ENCODE results near the gene MRGPRG.

Gene MRGPRG

GRCh38 chr11:3232956-3233355, 14.3 kb upstream of the MRGPRG start:
- Histone ChIP-seq H3K27ac (ENCODE audit: insufficient read depth, low read length, poor library complexity, severe bottlenecking) (no peak overlapping the region), H3K27me3 (replicated peaks; ENCODE audit: control insufficient read depth, insufficient read depth, low read length, poor library complexity, severe bottlenecking) (no peaks in the 10 kb centered on the region), H3K4me1 (ENCODE audit: control insufficient read depth, insufficient read depth, low read length, poor library complexity, severe bottlenecking) (no peaks in the 10 kb centered on the region), H3K9me3 (ENCODE audit: control insufficient read depth, low read length) (no peaks in the 10 kb centered on the region), H3K4me3 (ENCODE audit: insufficient read depth, low read depth, low read length, poor library complexity, severe bottlenecking) (no peak overlapping the region), H3K36me3 (ENCODE audit: control insufficient read depth, insufficient read depth, low read length) (no peaks in the 10 kb centered on the region)
- no peak for DNase-seq

DNA sequence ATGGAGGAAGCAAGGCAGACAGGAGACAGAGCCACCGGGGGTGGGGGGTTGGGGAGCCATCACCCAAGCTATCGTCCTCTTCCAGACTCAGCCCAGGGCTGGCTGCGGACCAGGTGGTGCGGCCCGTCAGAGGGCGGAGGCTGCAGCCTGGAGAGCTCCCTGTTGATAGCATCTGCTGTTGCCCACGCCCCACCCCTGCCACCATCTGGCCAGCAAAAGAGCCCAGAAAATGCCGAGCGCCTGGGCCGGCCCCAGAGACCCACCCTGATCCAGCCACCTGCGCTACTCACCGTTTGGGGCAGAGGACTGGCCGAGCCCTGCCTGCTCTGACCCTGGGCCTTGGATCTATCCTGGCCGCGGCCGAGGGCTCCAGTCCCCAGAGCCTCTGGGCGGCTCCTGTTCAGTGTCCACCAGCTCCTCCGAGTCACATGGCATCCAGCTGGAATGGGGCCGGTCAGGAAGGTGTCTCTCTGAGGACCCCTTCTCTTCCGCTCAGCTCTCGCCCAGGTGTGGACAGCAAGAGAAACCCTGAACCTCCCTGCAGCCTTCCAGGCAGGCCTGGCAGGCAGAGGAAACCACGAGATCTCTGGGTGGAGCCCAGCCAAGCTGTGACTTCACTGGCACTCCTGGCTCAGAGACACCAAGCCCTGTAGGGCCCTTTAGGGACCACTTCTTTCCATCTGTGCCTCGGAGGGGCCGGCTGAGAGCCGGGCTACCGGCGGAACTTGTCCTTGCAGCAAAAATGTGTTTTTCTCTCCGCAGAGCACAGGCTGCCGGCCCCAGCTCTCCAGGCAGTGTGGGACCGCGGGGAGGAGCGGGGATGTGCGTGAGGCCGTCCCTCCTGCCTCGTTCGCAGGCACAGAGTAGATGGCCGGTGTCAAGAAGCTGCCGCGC, 13.5 kb upstream of the MRGPRG start, which contains the start of gene MRGPRE:
TSS of gene MRGPRE (minus strand) at position 567 of the 894 bp plus-strand sequence. CDS start 3,618 bp downstream, outside the sequence.
- Histone ChIP-seq H3K27ac (ENCODE audit: insufficient read depth, low read length, poor library complexity, severe bottlenecking) (no peak within 1 kb of the TSS), H3K27me3 (replicated peaks; ENCODE audit: control insufficient read depth, insufficient read depth, low read length, poor library complexity, severe bottlenecking) (no peaks in the 10 kb centered on the region), H3K36me3 (ENCODE audit: control insufficient read depth, insufficient read depth, low read length) (no peaks in the 10 kb centered on the region), H3K4me1 (ENCODE audit: control insufficient read depth, insufficient read depth, low read length, poor library complexity, severe bottlenecking) (no peaks in the 10 kb centered on the region), H3K9me3 (ENCODE audit: control insufficient read depth, low read length) (no peaks in the 10 kb centered on the region), H3K4me3 (ENCODE audit: insufficient read depth, low read depth, low read length, poor library complexity, severe bottlenecking) (no peak within 1 kb of the TSS)
- DNase-seq, result no peak

- no peaks in the 10 kb centered on the region for H3K9me3 ChIP-seq (ENCODE audit: control insufficient read depth, low read length)
- DNase-seq, result no peak
- H3K27me3 ChIP-seq (replicated peaks; ENCODE audit: control insufficient read depth, insufficient read depth, low read length, poor library complexity, severe bottlenecking), result no peaks in the 10 kb centered on the region
- no peaks in the 10 kb centered on the region for H3K4me1 ChIP-seq (ENCODE audit: control insufficient read depth, insufficient read depth, low read length, poor library complexity, severe bottlenecking)
- no peak overlapping the region for H3K4me3 ChIP-seq (ENCODE audit: insufficient read depth, low read depth, low read length, poor library complexity, severe bottlenecking)
- H3K27ac ChIP-seq (ENCODE audit: insufficient read depth, low read length, poor library complexity, severe bottlenecking), result no peak overlapping the region
- no peaks in the 10 kb centered on the region for H3K36me3 ChIP-seq (ENCODE audit: control insufficient read depth, insufficient read depth, low read length)
Measured at GRCh38 chr11:3231550-3231850, 12.9 kb upstream of the MRGPRG start.

DNA sequence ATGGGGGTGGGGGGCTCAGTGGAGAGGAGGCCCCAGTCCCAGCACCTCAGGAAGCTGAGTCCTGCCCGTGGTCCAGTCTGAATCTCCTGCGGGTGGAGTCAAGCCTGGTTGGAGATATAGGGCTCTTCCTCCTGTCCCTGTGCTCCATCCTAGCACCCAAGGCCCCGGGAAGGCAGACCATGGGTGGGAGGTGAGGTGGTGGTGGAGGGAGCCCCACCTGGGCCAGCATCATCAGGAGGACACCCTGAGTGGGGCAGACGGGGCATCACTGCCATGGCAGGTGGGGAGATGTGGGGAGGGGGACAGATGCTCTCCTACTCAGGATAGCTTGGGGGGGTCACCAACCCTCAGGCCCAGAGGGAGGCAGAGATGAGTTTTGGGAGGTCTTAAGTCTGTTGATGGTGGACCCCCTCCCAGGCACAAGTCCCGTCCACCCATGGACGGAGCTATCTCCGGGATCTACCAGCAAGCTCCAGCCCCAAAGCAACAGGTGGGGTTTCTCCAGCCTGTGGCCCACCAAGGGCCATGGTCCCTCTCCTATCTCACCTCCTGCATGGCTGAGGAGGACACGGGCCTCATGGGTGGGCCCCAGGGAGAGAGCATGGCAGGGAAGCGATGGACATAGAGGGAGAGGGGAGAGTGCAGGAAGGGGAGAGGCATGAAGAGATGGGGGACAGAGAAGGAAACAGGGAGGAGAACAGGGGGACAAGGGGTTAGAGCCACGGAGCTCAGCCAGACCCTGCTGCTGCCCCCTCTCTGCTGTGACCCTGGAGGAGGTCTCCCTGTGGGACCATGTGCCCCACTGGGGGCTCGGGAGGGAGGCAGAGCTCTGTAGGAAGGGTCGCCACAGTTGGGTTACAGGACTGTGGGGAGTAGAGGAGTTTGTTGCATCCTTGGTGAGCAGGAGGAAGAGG, 12.3 kb upstream of the MRGPRG start:
- no peak overlapping the region for H3K27ac ChIP-seq (ENCODE audit: insufficient read depth, low read length, poor library complexity, severe bottlenecking)
- no peaks in the 10 kb centered on the region for H3K36me3 ChIP-seq (ENCODE audit: control insufficient read depth, insufficient read depth, low read length)
- no peak for DNase-seq
- no peaks in the 10 kb centered on the region for H3K27me3 ChIP-seq (replicated peaks; ENCODE audit: control insufficient read depth, insufficient read depth, low read length, poor library complexity, severe bottlenecking)
- H3K9me3 ChIP-seq (ENCODE audit: control insufficient read depth, low read length), result no peaks in the 10 kb centered on the region
- no peaks in the 10 kb centered on the region for H3K4me1 ChIP-seq (ENCODE audit: control insufficient read depth, insufficient read depth, low read length, poor library complexity, severe bottlenecking)
- H3K4me3 ChIP-seq (ENCODE audit: insufficient read depth, low read depth, low read length, poor library complexity, severe bottlenecking), result no peak overlapping the region

GRCh38 chr11:3229673-3230630, 11.3 kb upstream of the MRGPRG start:
- Histone ChIP-seq H3K36me3 (ENCODE audit: control insufficient read depth, insufficient read depth, low read length) (no peaks in the 10 kb centered on the region), H3K9me3 (ENCODE audit: control insufficient read depth, low read length) (no peaks in the 10 kb centered on the region), H3K27me3 (replicated peaks; ENCODE audit: control insufficient read depth, insufficient read depth, low read length, poor library complexity, severe bottlenecking) (no peaks in the 10 kb centered on the region), H3K4me3 (ENCODE audit: insufficient read depth, low read depth, low read length, poor library complexity, severe bottlenecking) (no peak overlapping the region), H3K27ac (ENCODE audit: insufficient read depth, low read length, poor library complexity, severe bottlenecking) (no peak overlapping the region), H3K4me1 (ENCODE audit: control insufficient read depth, insufficient read depth, low read length, poor library complexity, severe bottlenecking) (no peaks in the 10 kb centered on the region)
- no peak for DNase-seq

DNA sequence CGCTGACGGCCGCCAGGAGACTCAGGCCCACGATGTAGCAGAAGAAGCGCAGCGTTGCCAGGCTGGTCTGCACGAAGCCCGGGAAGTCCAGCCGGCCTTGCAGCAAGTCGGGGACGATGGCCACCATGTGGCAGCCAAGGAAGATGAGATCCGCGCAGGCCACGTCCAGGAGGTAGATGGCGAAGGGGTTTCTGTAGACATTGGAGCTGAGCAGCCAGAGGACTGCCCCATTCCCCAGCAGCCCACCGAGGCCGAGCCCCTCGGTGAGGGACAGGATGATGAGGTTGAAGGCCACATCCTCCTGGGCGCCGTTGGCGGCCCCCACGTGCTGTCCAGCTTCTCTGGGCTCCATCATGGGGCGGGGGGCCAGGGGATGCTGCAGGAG, 9.8 kb upstream of the MRGPRG start:
- no peak for DNase-seq
- Histone ChIP-seq H3K27ac (ENCODE audit: insufficient read depth, low read length, poor library complexity, severe bottlenecking) (no peak overlapping the region), H3K9me3 (ENCODE audit: control insufficient read depth, low read length) (no peaks in the 10 kb centered on the region), H3K4me3 (ENCODE audit: insufficient read depth, low read depth, low read length, poor library complexity, severe bottlenecking) (no peak overlapping the region), H3K36me3 (ENCODE audit: control insufficient read depth, insufficient read depth, low read length) (no peaks in the 10 kb centered on the region), H3K27me3 (replicated peaks; ENCODE audit: control insufficient read depth, insufficient read depth, low read length, poor library complexity, severe bottlenecking) (no peaks in the 10 kb centered on the region), H3K4me1 (ENCODE audit: control insufficient read depth, insufficient read depth, low read length, poor library complexity, severe bottlenecking) (no peaks in the 10 kb centered on the region)

GRCh38 chr11:3227568-3228444, 9.2 kb upstream of the MRGPRG start:
- H3K27ac ChIP-seq (ENCODE audit: insufficient read depth, low read length, poor library complexity, severe bottlenecking), result no peak overlapping the region
- H3K4me3 ChIP-seq (ENCODE audit: insufficient read depth, low read depth, low read length, poor library complexity, severe bottlenecking), result no peak overlapping the region
- H3K9me3 ChIP-seq (ENCODE audit: control insufficient read depth, low read length), result no peaks in the 10 kb centered on the region
- no peak for DNase-seq
- no peaks in the 10 kb centered on the region for H3K27me3 ChIP-seq (replicated peaks; ENCODE audit: control insufficient read depth, insufficient read depth, low read length, poor library complexity, severe bottlenecking)
- no peaks in the 10 kb centered on the region for H3K4me1 ChIP-seq (ENCODE audit: control insufficient read depth, insufficient read depth, low read length, poor library complexity, severe bottlenecking)
- no peaks in the 10 kb centered on the region for H3K36me3 ChIP-seq (ENCODE audit: control insufficient read depth, insufficient read depth, low read length)

DNA sequence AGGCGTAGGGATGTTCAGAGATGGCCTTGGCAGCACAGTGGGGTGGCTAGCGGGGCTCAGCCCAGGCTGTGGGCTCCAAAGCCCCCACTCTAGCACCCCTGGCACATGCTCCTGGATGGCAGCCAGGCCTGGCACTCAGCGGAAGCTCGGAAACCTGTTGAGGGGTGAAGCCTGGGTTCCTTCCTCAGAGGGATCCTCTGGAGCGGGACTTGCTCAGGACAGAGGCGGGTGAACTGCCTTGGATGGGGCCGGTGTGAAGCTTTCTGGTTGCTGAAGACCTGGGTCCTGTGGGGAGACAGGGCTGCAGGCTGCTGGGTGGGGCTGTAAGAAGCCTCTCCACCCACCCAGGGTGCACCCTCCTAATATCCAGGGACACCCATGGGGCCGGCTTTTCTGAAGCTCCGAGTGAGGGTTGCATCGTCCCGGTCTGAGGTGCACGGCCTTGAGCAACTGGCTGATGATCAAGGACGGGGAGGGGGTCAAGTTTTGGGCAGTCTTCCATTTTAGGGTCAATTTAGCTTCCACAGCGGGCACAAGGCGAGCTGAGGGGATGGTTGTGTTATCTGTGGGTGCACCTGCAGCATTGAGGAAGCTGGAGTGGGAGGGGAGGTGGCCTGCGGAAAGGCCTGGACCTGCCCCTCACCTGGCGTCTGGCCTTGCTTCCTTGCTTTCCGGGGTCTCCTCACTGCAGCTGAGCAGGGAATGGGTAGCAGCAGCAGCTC, 8.4 kb upstream of the MRGPRG start:
- Histone ChIP-seq H3K36me3 (ENCODE audit: control insufficient read depth, insufficient read depth, low read length) (no peaks in the 10 kb centered on the region), H3K4me1 (ENCODE audit: control insufficient read depth, insufficient read depth, low read length, poor library complexity, severe bottlenecking) (no peaks in the 10 kb centered on the region), H3K4me3 (ENCODE audit: insufficient read depth, low read depth, low read length, poor library complexity, severe bottlenecking) (no peak overlapping the region), H3K9me3 (ENCODE audit: control insufficient read depth, low read length) (no peaks in the 10 kb centered on the region), H3K27me3 (replicated peaks; ENCODE audit: control insufficient read depth, insufficient read depth, low read length, poor library complexity, severe bottlenecking) (no peaks in the 10 kb centered on the region), H3K27ac (ENCODE audit: insufficient read depth, low read length, poor library complexity, severe bottlenecking) (no peak overlapping the region)
- no peak for DNase-seq
